ENCODE measurements around the gene SLC40A1. TPM values are rescaled to one million over a fixed set of nuclear protein-coding genes. Genes with fewer than 3 reads are reported as not detected.

Gene SLC40A1
- total and polyA plus RNA-seq, 9 donors, result 243 to 515 (median 361) TPM

- DNase-seq, result no peak
- H3K4me3 ChIP-seq, result no peak overlapping the region
- H3K9me3 ChIP-seq, result no peaks in the 10 kb centered on the region
- TF ChIP-seq, protein P1, sequence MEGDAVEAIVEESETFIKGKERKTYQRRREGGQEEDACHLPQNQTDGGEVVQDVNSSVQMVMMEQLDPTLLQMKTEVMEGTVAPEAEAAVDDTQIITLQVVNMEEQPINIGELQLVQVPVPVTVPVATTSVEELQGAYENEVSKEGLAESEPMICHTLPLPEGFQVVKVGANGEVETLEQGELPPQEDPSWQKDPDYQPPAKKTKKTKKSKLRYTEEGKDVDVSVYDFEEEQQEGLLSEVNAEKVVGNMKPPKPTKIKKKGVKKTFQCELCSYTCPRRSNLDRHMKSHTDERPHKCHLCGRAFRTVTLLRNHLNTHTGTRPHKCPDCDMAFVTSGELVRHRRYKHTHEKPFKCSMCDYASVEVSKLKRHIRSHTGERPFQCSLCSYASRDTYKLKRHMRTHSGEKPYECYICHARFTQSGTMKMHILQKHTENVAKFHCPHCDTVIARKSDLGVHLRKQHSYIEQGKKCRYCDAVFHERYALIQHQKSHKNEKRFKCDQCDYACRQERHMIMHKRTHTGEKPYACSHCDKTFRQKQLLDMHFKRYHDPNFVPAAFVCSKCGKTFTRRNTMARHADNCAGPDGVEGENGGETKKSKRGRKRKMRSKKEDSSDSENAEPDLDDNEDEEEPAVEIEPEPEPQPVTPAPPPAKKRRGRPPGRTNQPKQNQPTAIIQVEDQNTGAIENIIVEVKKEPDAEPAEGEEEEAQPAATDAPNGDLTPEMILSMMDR (IDR thresholded peaks at IDR 0.05), result no peak
- TF ChIP-seq POLR2A (IDR thresholded peaks at IDR 0.05), result no peak
- TF ChIP-seq EP300 (IDR thresholded peaks at IDR 0.05), result no peak
- H3K27ac ChIP-seq, result peak overlapping the region in 1 of 2 donors; percentile 54
- peaks cover 26% of the 10 kb centered on the region for H3K4me1 ChIP-seq (ENCODE audit: insufficient read depth)
- 33 to 42% (median 41%) methylated on average over 3 of the region's 3 CpGs for WGBS, 3 donors
- no peaks in the 10 kb centered on the region for H3K27me3 ChIP-seq
- intact Hi-C loops (cut with DNase I), result loop anchor here in 2 of 4 donors (10.0 kb wide), 2 partner anchors 61 to 519 kb away; no protein-coding TSS in a partner anchor
- H3K36me3 ChIP-seq, result no peaks in the 10 kb centered on the region
These were observed 14.5 kb downstream of the SLC40A1 start for GRCh38 chr2:189566046-189566445.

DNA sequence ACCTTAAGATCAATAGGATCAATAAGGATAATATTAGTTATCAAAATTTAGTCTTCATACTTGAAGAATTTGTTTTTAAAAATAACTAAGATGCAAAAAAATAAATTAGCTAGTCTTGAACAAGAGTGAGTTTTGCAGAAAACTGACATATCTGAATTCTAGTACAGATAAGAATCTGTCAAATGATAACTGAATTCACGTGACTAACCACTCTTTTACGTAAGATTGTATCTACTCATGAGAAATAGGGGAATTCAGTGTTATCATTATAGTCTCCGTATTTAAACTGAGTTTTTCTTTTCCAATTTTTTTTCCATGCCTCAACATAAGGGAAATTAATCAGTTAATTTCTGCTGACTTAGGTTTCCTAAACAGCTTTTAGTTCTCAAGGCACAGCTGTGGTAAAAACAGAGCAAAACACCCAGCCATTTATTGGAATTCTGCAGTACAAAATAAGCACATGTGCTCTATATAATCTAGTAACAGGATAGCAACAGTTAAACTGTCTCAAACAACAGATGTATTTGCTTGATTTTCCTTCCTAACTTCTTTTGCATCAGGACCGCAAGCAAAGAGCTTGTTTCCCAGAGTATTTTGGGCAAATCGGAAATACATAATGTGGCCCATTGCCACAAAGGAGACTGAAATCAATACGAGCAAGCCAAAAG, 19.1 kb downstream of the SLC40A1 start:
- Histone ChIP-seq H3K4me3 (peak overlapping the region; percentile 2), H3K4me1 (ENCODE audit: insufficient read depth) (peaks cover 27% of the 10 kb centered on the region), H3K27me3 (no peaks in the 10 kb centered on the region), H3K36me3 (no peaks in the 10 kb centered on the region), H3K9me3 (no peaks in the 10 kb centered on the region), H3K27ac (peak overlapping the region in 1 of 2 donors; percentile 30)
- no peak for DNase-seq
- 14 to 20% (median 15%) methylated on average over 6 of the region's 6 CpGs for WGBS, 3 donors
- intact Hi-C loops (cut with DNase I), result loop anchor here in 2 of 4 donors (10.0 kb wide), 2 partner anchors 57 to 523 kb away; no protein-coding TSS in a partner anchor
- TF ChIP-seq POLR2A (IDR thresholded peaks at IDR 0.05) (no peak), EP300 (IDR thresholded peaks at IDR 0.05) (no peak)
- TF ChIP-seq, protein P1 (IDR thresholded peaks at IDR 0.05), result no peak

- Histone ChIP-seq H3K27me3 (no peaks in the 10 kb centered on the region), H3K27ac (peak overlapping the region in 1 of 2 donors; percentile 60)
These were observed 20.4 kb downstream of the SLC40A1 start for GRCh38 chr2:189560273-189560586.

DNA sequence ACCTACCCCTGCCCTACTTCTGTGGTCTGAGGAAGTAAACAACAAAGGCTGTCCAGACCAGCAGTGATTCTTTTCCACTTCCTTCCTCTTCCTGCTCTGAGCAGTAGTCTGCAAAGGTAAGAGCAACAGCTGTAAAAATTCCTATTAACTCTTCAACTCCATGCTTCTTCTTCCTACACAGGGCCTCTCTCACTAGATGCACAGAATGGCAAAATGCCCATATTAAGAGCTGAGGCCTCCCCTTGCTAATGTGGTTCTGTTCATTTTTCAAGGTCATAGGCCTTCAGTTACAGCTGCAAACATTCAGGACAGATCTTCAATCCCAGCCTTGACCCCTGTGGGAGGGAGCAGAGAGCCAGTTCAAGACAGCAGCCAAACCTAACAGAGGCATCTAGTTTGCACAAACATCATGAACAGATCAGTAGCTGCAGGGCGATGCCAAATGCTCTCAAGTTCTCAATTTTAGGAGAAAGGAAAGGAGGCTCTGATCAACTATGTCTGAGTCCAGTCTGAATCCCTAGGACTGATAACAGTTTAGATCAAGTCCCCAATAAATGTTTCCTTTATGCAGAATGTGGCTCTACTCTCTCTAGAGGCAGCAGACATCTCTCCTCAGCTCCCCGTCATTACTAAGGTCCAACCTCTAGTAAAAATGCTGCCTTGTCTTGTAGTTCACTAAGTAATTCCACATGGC, 20.9 kb downstream of the SLC40A1 start:
- intact Hi-C loops (cut with DNase I), result loop anchor here in 2 of 4 donors (10.0 kb wide), 2 partner anchors 55 to 525 kb away; no protein-coding TSS in a partner anchor
- no peaks in the 10 kb centered on the region for H3K9me3 ChIP-seq
- H3K4me1 ChIP-seq (ENCODE audit: insufficient read depth), result peaks cover 21% of the 10 kb centered on the region
- no peak overlapping the region for H3K4me3 ChIP-seq
- H3K36me3 ChIP-seq, result no peaks in the 10 kb centered on the region
- H3K27ac ChIP-seq, result peak overlapping the region in 1 of 2 donors; percentile 60
- TF ChIP-seq POLR2A (IDR thresholded peaks at IDR 0.05) (no peak), EP300 (IDR thresholded peaks at IDR 0.05) (no peak)
- TF ChIP-seq, protein P1 (IDR thresholded peaks at IDR 0.05), result no peak
- H3K27me3 ChIP-seq, result no peaks in the 10 kb centered on the region
- peak; percentile 59 to 80 (median 70) for DNase-seq
- WGBS, 3 donors, result 5 to 9% (median 8%) methylated on average over 2 of the region's 2 CpGs

More at GRCh38 chr2:189560273-189560586, 20.4 kb downstream of the SLC40A1 start:
- TF ChIP-seq EP300 (IDR thresholded peaks at IDR 0.05) (no peak), POLR2A (IDR thresholded peaks at IDR 0.05) (no peak)
- TF ChIP-seq, protein P1 (IDR thresholded peaks at IDR 0.05), result no peak
- Histone ChIP-seq H3K36me3 (no peaks in the 10 kb centered on the region), H3K9me3 (no peaks in the 10 kb centered on the region), H3K4me1 (ENCODE audit: insufficient read depth) (peaks cover 24% of the 10 kb centered on the region), H3K4me3 (no peak overlapping the region)
- DNase-seq, result no peak
- intact Hi-C loops (cut with DNase I), result loop anchor here in 2 of 4 donors (10.0 kb wide), 2 partner anchors 55 to 525 kb away; no protein-coding TSS in a partner anchor
